ENCODE data around the gene MGAT4D. TPM values are rescaled to one million over a fixed set of nuclear protein-coding genes. Genes with fewer than 3 reads are reported as not detected.
"Not testable (repeated sequence)": the region's sequence is repeated elsewhere in the genome, so short reads cannot be mapped to it uniquely, and the experiment has no call there.

Gene MGAT4D
- not detected for total RNA-seq

DNA sequence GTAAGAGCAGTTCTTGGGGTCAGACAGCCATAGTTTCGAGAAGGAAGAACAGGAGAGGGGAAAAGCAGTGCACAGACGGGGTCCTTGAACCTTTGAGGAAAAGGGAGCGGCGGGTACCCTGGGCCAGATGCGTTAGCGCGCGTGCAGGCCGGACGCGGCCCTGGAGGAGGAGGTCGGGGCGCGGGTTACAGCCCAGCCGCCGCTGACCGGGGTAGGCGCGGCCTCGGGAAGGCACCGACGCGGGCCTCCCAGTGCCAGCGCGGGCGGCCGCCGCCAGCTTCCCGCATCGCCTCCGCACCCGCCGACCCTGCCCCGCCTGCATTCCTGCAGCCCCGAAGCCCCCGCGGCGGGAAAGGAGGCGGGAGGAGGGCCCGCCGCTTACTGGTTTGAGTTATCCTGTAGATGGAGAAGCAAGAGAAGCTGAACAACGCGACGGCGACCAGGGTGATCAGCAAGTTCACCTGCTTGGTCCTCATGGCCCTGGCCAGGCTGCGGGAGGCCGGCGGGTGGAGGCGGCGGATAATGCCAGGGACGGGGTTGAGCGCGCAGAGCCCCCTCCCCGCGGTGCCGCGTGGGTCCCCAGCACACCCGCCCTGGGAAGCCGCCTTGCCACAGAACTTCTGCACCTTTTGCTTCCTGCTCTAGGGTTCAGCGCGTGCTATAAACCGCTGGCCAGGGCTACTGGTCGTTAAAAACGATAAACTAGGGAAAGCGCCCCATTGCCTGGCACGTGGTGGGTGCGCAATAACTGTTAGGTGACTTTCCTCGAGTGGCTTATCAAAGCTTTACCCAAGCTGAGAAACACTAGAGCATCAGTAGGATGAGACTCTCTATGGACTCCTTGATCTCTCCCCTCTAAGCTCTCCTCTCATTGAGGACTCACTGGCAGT is at the start of gene MGAT4D:
MGAT4D (minus strand) TSS at position 547 of the 890 bp plus-strand sequence; CDS start at position 476, 71 bp downstream.
- no peak for DNase-seq

- no peak for DNase-seq
These were observed 35.9 kb upstream of the MGAT4D start for GRCh38 chr4:140533951-140534480.

- DNase-seq = no peak
These were observed 31.3 kb upstream of the MGAT4D start for GRCh38 chr4:140529434-140529833.

DNA sequence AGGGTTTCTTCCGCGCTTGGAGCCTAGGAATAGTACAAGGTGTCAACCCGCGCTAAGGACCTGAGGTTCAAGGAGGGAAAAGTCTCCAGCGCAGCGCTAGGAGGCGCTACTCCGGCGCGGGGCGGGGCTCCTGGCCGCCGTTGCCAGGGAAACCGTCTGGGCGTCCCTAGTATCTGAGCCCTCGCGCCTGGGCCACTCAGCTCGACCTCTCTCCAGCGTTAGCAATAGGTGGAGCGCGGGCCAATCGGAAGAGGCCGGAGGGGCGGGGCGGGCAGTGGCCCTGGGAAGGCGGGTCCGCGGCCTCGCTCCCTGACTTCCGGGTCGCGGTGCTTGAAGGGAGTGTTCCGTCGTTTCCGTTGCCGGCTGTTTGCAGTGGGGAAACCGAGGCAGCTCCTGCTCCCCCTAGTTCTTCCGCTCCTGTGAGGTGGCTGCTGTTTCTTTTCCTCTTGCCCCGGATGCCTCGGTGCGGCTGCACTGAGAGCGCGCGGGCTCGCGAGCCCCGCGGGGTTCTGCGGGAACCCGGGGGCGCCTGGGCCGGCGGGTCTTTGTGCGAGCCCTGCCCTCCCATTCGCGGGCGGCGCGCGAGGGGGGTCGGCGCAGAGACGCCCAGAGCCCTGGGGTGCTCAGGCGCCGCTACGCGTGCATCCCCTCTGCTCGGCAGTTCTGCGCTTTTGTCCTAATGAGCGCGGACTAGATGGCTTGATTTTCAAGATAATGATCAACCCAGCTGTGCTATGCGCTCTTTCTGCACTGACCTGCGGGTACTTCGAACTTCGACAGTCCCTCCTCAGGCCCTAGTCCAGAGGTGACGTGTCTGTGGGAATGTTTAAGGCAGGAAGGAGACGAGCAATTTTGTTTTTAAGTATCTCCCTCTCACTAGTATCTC is 26.0 kb upstream of the MGAT4D start, which contains the start of gene ELMOD2:
ELMOD2 (plus strand) TSS at position 312 of the 886 bp plus-strand sequence. CDS start 1,261 bp downstream, outside the sequence.
- DNase-seq = peak; percentile 99

- DNase-seq = no peak
These were observed 25.3 kb upstream of the MGAT4D start for GRCh38 chr4:140523370-140523856.

GRCh38 chr4:140515423-140515822 is 17.3 kb upstream of the MGAT4D start:
- no peak for DNase-seq

DNA sequence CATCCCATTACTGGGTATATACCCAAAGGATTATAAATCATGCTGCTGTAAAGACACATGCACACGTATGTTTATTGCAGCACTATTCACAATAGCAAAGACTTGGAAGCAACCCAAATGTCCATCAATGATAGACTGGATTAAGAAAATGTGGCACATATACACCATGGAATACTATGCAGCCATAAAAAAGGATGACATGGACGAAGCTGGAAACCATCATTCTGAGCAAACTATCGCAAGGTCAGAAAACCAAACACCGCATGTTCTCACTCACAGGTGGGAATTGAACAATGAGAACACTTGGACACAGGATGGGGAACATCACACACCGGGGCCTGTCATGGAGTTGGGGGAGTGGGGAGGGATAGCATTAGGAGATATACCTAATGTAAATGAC is 15.7 kb upstream of the MGAT4D start:
- DNase-seq = not testable (repeated sequence)

DNA sequence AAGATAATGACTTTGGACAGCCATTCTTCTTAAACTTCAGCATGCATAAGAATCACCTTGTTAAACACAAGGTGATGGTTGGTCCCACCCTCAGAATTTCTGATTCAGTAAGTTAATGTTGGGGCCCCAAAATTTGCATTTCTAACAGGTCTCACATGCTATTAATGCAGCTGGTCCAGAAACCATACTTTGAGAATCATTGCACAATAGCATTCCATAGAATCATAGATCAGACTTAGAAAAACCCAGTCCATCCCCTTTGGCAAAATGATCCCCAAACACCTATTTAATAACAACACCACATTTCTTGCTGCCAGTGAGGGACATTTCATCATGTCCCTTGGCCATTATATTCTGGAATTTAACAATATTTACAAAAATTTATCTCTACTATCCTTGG is 6.2 kb upstream of the MGAT4D start:
- DNase-seq = no peak

DNA sequence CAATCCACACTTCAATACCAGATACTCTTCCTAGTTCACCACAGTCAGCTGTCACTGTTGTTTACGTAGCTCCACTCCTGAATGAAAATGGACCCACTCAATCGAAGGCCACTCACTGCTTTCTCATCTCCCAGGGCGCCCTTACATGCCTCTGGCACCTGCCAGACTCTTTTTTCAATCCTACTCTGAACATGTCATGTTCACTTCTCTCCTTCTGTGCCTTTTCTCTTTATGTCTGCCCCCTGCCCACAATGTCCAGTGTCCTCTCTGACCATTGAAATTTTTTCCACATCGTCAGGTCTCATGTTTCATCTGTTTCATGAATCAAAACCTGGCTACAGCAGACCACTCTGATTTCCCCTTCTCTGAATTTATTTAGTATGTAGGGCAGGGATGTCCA is 1.3 kb upstream of the MGAT4D start:
- no peak for DNase-seq

DNA sequence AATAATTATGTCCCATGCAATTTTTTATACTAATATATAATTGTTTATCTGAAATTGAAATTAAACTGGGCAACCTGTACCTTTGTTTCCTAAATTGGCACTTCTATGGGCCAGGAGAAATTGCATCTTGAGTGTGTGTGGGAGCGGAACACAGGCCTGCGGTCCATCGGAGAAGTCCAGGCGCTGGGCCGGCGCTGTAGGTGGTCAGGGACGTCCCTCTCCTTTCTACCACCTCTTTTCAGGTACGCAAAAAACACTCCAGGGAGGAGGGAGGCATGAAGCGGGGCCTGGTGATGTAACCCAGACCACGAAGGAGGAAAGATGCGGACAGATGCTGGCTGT is 717 bp downstream of the MGAT4D start:
- DNase-seq = no peak

GRCh38 chr4:140485939-140486338 is 12.2 kb downstream of the MGAT4D start:
- no peak for DNase-seq

DNA sequence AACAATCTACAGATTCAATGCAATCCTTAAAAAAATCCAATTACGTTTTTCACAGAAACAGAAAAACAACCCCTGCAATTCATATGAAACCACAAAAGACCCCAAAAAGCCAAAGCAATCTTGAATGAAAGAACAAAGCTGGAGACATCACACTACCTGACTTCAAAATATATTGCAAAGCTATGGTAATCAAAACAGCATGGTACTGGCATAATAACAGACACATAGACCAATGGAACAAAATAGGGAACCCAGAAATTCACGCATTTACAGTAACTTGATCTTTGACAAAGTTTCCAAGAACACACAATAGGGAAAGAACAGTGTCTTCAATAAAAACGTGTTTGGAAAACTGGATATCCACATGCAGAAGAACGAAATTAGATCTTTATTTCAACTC is 14.6 kb downstream of the MGAT4D start:
- no peak for DNase-seq

- no peak for DNase-seq
These were observed 25.9 kb downstream of the MGAT4D start for GRCh38 chr4:140472156-140472555.

DNA sequence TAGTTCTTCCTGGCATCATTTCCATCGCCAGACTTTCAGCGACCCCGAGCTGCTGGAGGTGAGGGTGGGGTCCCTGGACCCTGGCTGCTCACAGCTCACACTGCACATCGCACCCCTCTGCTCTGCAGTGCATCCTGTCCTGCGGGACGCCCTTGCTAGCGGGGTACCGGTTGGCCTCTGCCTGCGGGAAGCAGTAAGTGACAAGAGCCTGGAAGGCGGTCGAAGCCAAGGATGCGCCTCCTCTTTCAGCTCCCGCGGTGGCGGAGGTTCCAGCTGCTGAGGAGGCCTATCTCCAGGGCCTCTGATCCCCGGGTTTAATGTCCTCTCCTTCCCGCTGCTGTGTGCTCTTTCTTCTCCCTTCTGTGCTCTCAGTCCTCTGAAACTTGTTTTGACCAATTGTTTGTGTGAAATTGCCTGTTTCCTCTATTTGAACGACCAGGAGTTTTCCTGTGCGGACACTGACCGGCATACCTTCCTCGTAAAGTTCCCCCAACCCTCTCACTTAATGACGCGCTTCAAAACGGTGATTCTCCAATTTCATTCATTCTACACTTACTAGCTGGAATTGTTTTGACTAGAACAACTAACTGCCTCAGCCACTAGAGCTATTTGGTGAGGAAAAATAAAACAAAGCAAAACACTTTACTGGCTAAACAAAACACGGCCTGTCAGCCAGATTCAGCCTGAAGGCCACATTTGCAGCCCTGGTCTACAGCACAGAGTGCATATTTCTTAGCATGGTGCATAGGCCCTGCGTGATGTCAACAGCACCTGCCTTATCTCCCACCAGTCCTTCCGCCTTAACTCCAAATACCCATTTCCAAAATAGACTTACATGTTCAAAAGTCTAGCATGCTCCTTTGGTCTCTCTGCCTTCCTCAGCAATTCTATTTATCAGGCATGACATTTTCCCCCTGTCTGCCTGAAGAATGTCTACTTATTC is 28.0 kb downstream of the MGAT4D start:
- DNase-seq = no peak

DNA sequence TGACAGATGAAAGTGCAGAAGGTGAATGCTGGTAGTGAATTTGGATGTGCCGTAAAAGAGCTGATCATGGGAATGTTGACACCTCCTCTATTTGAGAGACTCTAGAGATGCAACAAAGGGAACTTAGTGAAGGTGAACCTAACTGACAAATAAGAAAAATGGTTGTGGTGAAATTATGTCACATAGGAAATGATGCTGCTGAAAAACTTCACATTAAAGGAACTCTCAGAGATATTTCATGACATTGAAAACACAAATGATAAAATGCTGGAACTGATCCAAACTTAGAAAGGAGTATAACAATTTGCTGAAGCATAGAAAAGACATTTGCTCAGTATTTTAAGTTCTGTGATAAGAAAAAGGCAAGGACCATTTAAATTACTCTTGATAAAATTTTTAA is 31.9 kb downstream of the MGAT4D start:
- no peak for DNase-seq

DNA sequence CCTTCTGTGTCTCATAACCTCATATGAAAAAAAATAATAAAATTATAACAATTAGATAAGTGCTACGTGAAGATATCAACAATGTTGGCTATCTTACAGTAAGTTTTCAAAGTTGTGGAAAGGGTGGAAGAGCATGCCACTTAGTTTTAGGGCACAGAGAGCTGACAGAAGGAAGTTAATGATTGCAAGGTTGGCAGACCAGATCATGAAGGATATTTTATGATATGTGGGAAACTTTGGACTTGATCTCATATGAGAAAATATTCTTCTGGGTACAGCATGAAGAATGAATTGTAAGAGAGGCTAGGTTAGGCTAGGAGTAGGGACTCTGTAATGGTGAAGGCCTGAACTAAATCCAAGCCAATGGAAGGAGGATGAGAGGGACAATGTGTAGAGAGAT is 34.5 kb downstream of the MGAT4D start:
- no peak for DNase-seq

DNA sequence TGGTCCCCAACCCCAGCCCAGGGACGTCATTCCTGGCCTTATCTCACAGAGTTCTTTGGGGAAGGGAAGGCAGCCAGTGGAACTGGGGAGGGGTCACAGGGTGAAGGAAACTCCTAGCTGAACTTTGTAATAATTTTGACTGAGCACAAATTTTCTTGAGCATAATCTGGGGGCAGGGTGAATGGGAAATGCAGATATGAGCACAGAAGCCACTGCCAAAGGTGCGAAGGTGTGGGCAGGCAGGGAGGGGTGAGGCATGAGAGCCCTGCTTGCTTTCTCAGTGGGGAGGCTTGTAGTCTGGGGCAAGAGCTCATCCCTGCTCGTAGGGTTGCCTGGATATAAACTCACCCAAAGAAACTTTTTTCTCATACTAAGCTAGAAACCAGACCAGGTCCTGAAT is 34.9 kb downstream of the MGAT4D start:
- no peak for DNase-seq

DNA sequence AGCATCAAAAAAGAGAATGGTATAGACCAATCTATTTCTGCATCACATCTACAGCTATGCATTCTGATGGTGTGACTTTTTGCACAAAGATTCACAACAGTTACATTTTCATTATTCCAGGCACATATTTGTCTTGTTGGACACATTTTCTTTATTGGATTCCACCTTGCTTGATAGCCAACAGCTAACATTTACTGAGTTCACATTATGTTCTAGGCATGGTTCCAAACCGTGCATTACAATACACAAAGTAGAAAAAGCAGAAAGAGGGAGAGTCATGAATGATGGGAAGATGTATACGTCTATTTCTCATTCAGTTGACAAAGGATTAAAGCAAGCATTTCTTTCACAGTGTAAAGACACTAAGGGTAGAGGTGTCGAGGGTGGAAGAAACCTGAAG is 47.7 kb downstream of the MGAT4D start:
- DNase-seq = no peak

- DNase-seq = no peak
These were observed 49.3 kb downstream of the MGAT4D start for GRCh38 chr4:140448830-140449229.

GRCh38 chr4:140448162-140448561 is 49.9 kb downstream of the MGAT4D start:
- no peak for DNase-seq

DNA sequence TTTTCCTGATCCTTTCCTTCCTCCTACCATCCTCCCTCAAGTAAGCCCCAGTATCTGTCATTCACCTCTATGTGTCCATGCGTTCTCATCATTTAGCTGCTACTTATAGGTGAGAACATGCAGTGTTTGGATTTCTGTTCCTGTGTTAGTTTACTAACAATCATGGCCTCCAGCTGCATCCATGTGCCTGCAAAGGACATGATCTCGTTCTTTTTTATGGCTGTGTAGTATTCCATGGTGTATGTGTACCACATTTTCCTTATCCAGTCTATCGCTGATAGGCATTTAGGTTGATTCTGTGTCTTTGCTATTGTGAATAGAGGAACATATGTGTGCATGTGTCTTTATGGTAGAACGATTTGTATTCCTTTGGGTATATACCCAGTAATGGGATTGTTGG is 53.7 kb downstream of the MGAT4D start:
- not testable (repeated sequence) for DNase-seq

All from skin of body (tissue), 2 donors.